ENCODE measurements around the gene IGSF9.

DNA sequence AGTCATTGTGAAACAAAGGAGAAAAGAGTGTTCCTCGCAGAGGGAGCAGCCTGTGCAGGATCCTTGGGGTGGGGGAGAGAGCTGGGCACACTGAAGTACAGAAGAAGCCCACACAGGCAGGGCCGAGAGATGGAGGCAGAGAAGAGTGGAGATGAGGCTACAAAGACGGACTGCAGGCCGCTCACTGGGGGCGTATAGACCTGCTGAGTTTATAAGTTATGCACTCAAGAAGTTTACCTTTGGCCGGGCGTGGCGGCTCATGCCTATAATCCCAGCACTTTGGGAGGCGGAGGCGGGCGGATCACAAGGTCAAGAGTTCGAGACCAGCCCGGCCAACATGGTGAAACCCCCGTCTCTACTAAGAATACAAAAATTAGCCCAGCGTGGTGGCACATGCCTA is 16.2 kb upstream of the IGSF9 start:
- TF ChIP-seq, protein P1, sequence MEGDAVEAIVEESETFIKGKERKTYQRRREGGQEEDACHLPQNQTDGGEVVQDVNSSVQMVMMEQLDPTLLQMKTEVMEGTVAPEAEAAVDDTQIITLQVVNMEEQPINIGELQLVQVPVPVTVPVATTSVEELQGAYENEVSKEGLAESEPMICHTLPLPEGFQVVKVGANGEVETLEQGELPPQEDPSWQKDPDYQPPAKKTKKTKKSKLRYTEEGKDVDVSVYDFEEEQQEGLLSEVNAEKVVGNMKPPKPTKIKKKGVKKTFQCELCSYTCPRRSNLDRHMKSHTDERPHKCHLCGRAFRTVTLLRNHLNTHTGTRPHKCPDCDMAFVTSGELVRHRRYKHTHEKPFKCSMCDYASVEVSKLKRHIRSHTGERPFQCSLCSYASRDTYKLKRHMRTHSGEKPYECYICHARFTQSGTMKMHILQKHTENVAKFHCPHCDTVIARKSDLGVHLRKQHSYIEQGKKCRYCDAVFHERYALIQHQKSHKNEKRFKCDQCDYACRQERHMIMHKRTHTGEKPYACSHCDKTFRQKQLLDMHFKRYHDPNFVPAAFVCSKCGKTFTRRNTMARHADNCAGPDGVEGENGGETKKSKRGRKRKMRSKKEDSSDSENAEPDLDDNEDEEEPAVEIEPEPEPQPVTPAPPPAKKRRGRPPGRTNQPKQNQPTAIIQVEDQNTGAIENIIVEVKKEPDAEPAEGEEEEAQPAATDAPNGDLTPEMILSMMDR (conservative IDR thresholded peaks at IDR 0.05; ENCODE audit: low read depth in 2 of 2), result no peak
- TF ChIP-seq EZH2 (IDR thresholded peaks at IDR 0.05; ENCODE audit: low read depth, unreplicated experiment) (no peak), CREB1 (CRISPR knock-in tag; IDR thresholded peaks at IDR 0.05; ENCODE audit: low read depth) (no peak), ZNF114 (CRISPR knock-in tag; IDR thresholded peaks at IDR 0.05) (no peak), POLR2AphosphoS5 (IDR thresholded peaks at IDR 0.05; ENCODE audit: low read depth) (no peak), STAT1 (IDR thresholded peaks at IDR 0.05; ENCODE audit: unreplicated experiment) (no peak), EZH2phosphoT487 (IDR thresholded peaks at IDR 0.05; ENCODE audit: unreplicated experiment) (no peak), JUNB (IDR thresholded peaks at IDR 0.05; ENCODE audit: unreplicated experiment) (no peak), NANOG (IDR thresholded peaks at IDR 0.05; ENCODE audit: borderline replicate concordance) (no peak)
- TF ChIP-seq, protein P2, sequence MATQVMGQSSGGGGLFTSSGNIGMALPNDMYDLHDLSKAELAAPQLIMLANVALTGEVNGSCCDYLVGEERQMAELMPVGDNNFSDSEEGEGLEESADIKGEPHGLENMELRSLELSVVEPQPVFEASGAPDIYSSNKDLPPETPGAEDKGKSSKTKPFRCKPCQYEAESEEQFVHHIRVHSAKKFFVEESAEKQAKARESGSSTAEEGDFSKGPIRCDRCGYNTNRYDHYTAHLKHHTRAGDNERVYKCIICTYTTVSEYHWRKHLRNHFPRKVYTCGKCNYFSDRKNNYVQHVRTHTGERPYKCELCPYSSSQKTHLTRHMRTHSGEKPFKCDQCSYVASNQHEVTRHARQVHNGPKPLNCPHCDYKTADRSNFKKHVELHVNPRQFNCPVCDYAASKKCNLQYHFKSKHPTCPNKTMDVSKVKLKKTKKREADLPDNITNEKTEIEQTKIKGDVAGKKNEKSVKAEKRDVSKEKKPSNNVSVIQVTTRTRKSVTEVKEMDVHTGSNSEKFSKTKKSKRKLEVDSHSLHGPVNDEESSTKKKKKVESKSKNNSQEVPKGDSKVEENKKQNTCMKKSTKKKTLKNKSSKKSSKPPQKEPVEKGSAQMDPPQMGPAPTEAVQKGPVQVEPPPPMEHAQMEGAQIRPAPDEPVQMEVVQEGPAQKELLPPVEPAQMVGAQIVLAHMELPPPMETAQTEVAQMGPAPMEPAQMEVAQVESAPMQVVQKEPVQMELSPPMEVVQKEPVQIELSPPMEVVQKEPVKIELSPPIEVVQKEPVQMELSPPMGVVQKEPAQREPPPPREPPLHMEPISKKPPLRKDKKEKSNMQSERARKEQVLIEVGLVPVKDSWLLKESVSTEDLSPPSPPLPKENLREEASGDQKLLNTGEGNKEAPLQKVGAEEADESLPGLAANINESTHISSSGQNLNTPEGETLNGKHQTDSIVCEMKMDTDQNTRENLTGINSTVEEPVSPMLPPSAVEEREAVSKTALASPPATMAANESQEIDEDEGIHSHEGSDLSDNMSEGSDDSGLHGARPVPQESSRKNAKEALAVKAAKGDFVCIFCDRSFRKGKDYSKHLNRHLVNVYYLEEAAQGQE (IDR thresholded peaks at IDR 0.05; ENCODE audit: unreplicated experiment), result no peak
